CD14-positive monocyte (primary cell): Measurements from ENCODE around the gene GRIA1. TPM values are rescaled to one million over a fixed set of nuclear protein-coding genes. Genes with fewer than 3 reads are reported as not detected.

ENCODE experiments used
- DNase-seq, 3 donors: peaks; one replicate each; pipeline ENCODE4 v3.0.0-alpha.2; 2011 to 2022
- H2AFZ ChIP-seq: 2 replicates; pipeline ENCODE4 v1.6.0; 2012; ENCODE audit warnings: mild to moderate bottlenecking, low read depth, low read length, inconsistent platforms; ENCODE audit not compliant: insufficient read depth, poor library complexity, severe bottlenecking
- H3K27ac ChIP-seq, 2 donors: 1 replicate in 1 of 2; 2 replicates in 1 of 2; pipeline ENCODE4 v1.5.1; 2012 to 2013; ENCODE audit warnings: low read length in 2 of 2, control low read depth in 1 of 2, inconsistent platforms in 1 of 2, low read depth in 1 of 2, mild to moderate bottlenecking in 1 of 2
- H3K27me3 ChIP-seq, 2 donors: one replicate each; pipeline versions ENCODE4 v1.6.0 to v1.6.1; 2011 to 2013; ENCODE audit warnings: low read length in 2 of 2; ENCODE audit not compliant: control insufficient read depth in 2 of 2, insufficient read depth in 2 of 2
- H3K36me3 ChIP-seq, 2 donors: replicated peaks in 1 of 2; 1 replicate in 1 of 2; 2 replicates in 1 of 2; pipeline versions ENCODE4 v1.5.1 to v1.6.1; 2012 to 2013; ENCODE audit warnings: low read length in 2 of 2, control low read depth in 1 of 2, inconsistent platforms in 1 of 2, mild to moderate bottlenecking in 1 of 2; ENCODE audit not compliant: insufficient read depth in 2 of 2, control insufficient read depth in 1 of 2
- H3K4me1 ChIP-seq, 2 donors: 1 replicate in 1 of 2; 2 replicates in 1 of 2; pipeline versions ENCODE4 v1.5.1 to v1.6.1; 2012 to 2013; ENCODE audit warnings: low read length in 2 of 2, control low read depth in 1 of 2, inconsistent platforms in 1 of 2, mild to moderate bottlenecking in 1 of 2, moderate library complexity in 1 of 2; ENCODE audit not compliant: insufficient read depth in 2 of 2, control insufficient read depth in 1 of 2
- H3K4me2 ChIP-seq: replicated peaks from 2 replicates; pipeline ENCODE3; 2012; ENCODE audit warnings: low read length, moderate library complexity, mild to moderate bottlenecking; ENCODE audit not compliant: poor library complexity, severe bottlenecking; ENCODE audit errors: extremely low read depth
- H3K4me3 ChIP-seq, 3 experiments: fragments of 200-600 bp in 1 of 3; sonication (generic) in 1 of 3; replicated peaks in 1 of 3; 1 replicate in 2 of 3; 2 replicates in 1 of 3; pipeline ENCODE4 v1.5.1; 2011 to 2013; ENCODE audit warnings: low read length in 3 of 3, mild to moderate bottlenecking in 3 of 3, control low read depth in 2 of 3, low read depth in 2 of 3, inconsistent platforms in 1 of 3, moderate library complexity in 1 of 3
- H3K79me2 ChIP-seq: 2 replicates; pipeline ENCODE4 v1.6.0; 2012; ENCODE audit warnings: mild to moderate bottlenecking, control low read depth, inconsistent platforms, low read length, moderate library complexity; ENCODE audit not compliant: insufficient read depth
- H3K9ac ChIP-seq: 2 replicates; pipeline ENCODE4 v1.6.0; 2017; ENCODE audit warnings: low read length, mild to moderate bottlenecking; ENCODE audit not compliant: insufficient read depth, poor library complexity, severe bottlenecking
- H3K9me3 ChIP-seq, 2 donors: replicated peaks in 1 of 2; 1 replicate in 1 of 2; 2 replicates in 1 of 2; pipeline versions ENCODE4 v1.5.1 to v1.6.1; 2012 to 2013; ENCODE audit warnings: low read length in 2 of 2, control low read depth in 1 of 2; ENCODE audit not compliant: control insufficient read depth in 1 of 2, insufficient read depth in 1 of 2
- H4K20me1 ChIP-seq: 2 replicates; pipeline ENCODE4 v1.6.0; 2012; ENCODE audit warnings: mild to moderate bottlenecking, low read length, control low read depth, moderate library complexity; ENCODE audit not compliant: insufficient read depth
- H3K27ac Mint-ChIP-seq, 7 donors: one replicate each; pipeline ENCODE4 v1.8.0; 2020; ENCODE audit warnings: mild to moderate bottlenecking in 7 of 7, mixed read lengths in 7 of 7, moderate library complexity in 6 of 7, inconsistent platforms in 2 of 7
- H3K27me3 Mint-ChIP-seq, 3 donors: one replicate each; pipeline ENCODE4 v1.8.0; 2021 to 2022; ENCODE audit warnings: low read depth in 3 of 3, mild to moderate bottlenecking in 3 of 3, mixed read lengths in 3 of 3, moderate library complexity in 3 of 3, inconsistent platforms in 1 of 3
- H3K36me3 Mint-ChIP-seq, 2 donors: one replicate each; pipeline ENCODE4 v1.8.0; 2020; ENCODE audit warnings: mixed read lengths in 2 of 2, inconsistent platforms in 1 of 2, mild to moderate bottlenecking in 1 of 2
- H3K4me1 Mint-ChIP-seq: one replicate; pipeline ENCODE4 v1.8.0; 2020; ENCODE audit warnings: mild to moderate bottlenecking, mixed read lengths
- H3K4me3 Mint-ChIP-seq, 2 donors: one replicate each; pipeline ENCODE4 v1.8.0; 2020; ENCODE audit warnings: mild to moderate bottlenecking in 2 of 2, mixed read lengths in 2 of 2, moderate library complexity in 1 of 2
- H3K9me3 Mint-ChIP-seq, 7 donors: one replicate each; pipeline ENCODE4 v1.8.0; 2020 to 2022; ENCODE audit warnings: mixed read lengths in 7 of 7, mild to moderate bottlenecking in 6 of 7, moderate library complexity in 6 of 7, inconsistent platforms in 2 of 7
- CTCF ChIP-seq: fragments of 200-600 bp; IDR thresholded peaks from one replicate; pipeline ENCODE4 v1.8.0; 2022; ENCODE audit warnings: antibody characterized with exemption, mild to moderate bottlenecking
- WGBS: methylation state at CpG from one replicate; pipeline ENCODE4 v1.1.5; 2013; ENCODE audit warnings: missing lambda C conversion rate; ENCODE audit not compliant: insufficient coverage; 5-methylcytosine and 5-hydroxymethylcytosine counted together
- intact Hi-C, 2 donors: fragments of 100-400 bp; cut with micrococcal nuclease; formaldehyde crosslinking; loops; one replicate each; pipeline versions ENCODE4 v1.15.0 to v1.15.1; 2023
- polyA plus RNA-seq, 3 donors: library from polyadenylated mRNA; depleted of rRNA in 1 of 3; unstranded in 2 of 3; stranded (reverse) in 1 of 3; fragments of 300-500 nt in 2 of 3; fragments of >200 nt in 1 of 3; fragmentation: Illumina TruSeq in 2 of 3; gene quantifications; 1 replicate in 2 of 3; 2 replicates in 1 of 3; pipeline ENCODE4 v1.2.3, GENCODE V29; 2012 to 2021

Gene GRIA1
- polyA plus RNA-seq, 3 donors, result not detected

GRCh38 chr5:153534102-153534501 lies 43.6 kb downstream of the GRIA1 start:
- Histone ChIP-seq H3K36me3 (no peaks in the 10 kb centered on the region), H3K4me2 (no peak overlapping the region), H3K27ac (no peak overlapping the region), H2AFZ (no peak overlapping the region), H3K4me1 (no peaks in the 10 kb centered on the region), H3K9ac (no peak overlapping the region), H3K27me3 (no peaks in the 10 kb centered on the region), H3K79me2 (no peaks in the 10 kb centered on the region), H3K4me3 (no peak overlapping the region), H3K9me3 (no peaks in the 10 kb centered on the region), H4K20me1 (no peaks in the 10 kb centered on the region)
- H3K27me3 Mint-ChIP-seq, result no peaks in the 10 kb centered on the region
- no CpG with 5 or more reads among the region's 1 CpG for WGBS
- TF ChIP-seq CTCF, result no peak
- no peak overlapping the region for H3K27ac Mint-ChIP-seq
- H3K9me3 Mint-ChIP-seq, result peaks cover 0 to 5% (median 0%) of the 10 kb centered on the region in 7 donors
- no peak overlapping the region for H3K4me3 Mint-ChIP-seq
- no peaks in the 10 kb centered on the region for H3K4me1 Mint-ChIP-seq
- no peak for DNase-seq
- no peaks in the 10 kb centered on the region for H3K36me3 Mint-ChIP-seq
- intact Hi-C loops, result no loop called here

GRCh38 chr5:153537207-153537606 lies 46.7 kb downstream of the GRIA1 start:
- no peak for DNase-seq
- H3K4me3 ChIP-seq, result no peak overlapping the region
- no peak for TF ChIP-seq CTCF
- Mint-ChIP-seq H3K27me3 (no peaks in the 10 kb centered on the region), H3K4me1 (no peaks in the 10 kb centered on the region), H3K4me3 (no peak overlapping the region), H3K27ac (no peak overlapping the region), H3K9me3 (peaks cover 0 to 7% (median 5%) of the 10 kb centered on the region in 7 donors), H3K36me3 (no peaks in the 10 kb centered on the region)
- no peaks in the 10 kb centered on the region for H3K4me1 ChIP-seq
- no peaks in the 10 kb centered on the region for H4K20me1 ChIP-seq
- no peak overlapping the region for H3K9ac ChIP-seq
- no peaks in the 10 kb centered on the region for H3K27me3 ChIP-seq
- no peaks in the 10 kb centered on the region for H3K36me3 ChIP-seq
- H3K79me2 ChIP-seq, result no peaks in the 10 kb centered on the region
- H3K4me2 ChIP-seq, result no peak overlapping the region
- intact Hi-C loops, result no loop called here
- no peak overlapping the region for H3K27ac ChIP-seq
- 100% methylated on average over 5 of the region's 8 CpGs for WGBS
- H2AFZ ChIP-seq, result no peak overlapping the region
- no peaks in the 10 kb centered on the region for H3K9me3 ChIP-seq
